Ectodermal cell (in vitro differentiated cells): Measurements from ENCODE around the gene LEMD2.

Experiments
- H3K27ac ChIP-seq: 2 replicates; pipeline ENCODE4 v1.7.0; 2013; ENCODE audit warnings: mild to moderate bottlenecking, low read depth, low read length; ENCODE audit not compliant: insufficient read depth, poor library complexity, severe bottlenecking
- H3K27me3 ChIP-seq: 2 replicates; pipeline ENCODE4 v1.7.0; 2013; ENCODE audit warnings: mild to moderate bottlenecking, low read length; ENCODE audit not compliant: insufficient read depth, control insufficient read depth, poor library complexity, severe bottlenecking
- H3K36me3 ChIP-seq: one replicate; pipeline ENCODE4 v1.7.0; 2013; ENCODE audit warnings: low read length; ENCODE audit not compliant: control insufficient read depth, insufficient read depth
- H3K4me1 ChIP-seq: one replicate; pipeline ENCODE4 v1.7.0; 2013; ENCODE audit warnings: low read length; ENCODE audit not compliant: control insufficient read depth, insufficient read depth
- H3K4me3 ChIP-seq: 2 replicates; pipeline ENCODE4 v1.7.0; 2013; ENCODE audit warnings: low read depth, low read length, control low read depth; ENCODE audit not compliant: insufficient read depth
- H3K9me3 ChIP-seq: 2 replicates; pipeline ENCODE4 v1.7.0; 2013; ENCODE audit warnings: mild to moderate bottlenecking, low read length, moderate library complexity; ENCODE audit not compliant: control insufficient read depth
- WGBS, 2 experiments: methylation state at CpG; one replicate each; pipeline ENCODE4 v1.1.7; 2013; ENCODE audit warnings: missing lambda C conversion rate in 2 of 2; 5-methylcytosine and 5-hydroxymethylcytosine counted together

Gene LEMD2

DNA sequence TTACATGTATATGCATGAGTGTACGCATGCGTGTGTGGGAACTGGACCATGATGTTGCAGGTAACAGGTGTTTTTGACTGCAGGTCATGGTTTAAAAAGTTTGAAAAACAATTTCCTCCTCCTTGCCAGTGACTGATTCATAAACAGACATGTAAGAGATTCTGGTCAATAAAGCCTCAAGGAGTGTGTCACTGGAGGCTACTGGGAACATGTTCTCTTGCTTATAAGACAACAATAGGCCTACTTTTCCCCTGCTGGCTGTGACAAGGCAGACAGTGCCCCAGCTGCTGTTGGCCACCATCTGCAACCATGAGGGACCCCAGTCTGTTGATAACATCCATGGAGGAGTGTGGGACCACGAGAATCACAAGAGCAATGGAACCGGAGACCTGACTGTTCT lies 12.7 kb downstream of the LEMD2 start:
- WGBS, 2 experiments, result 95 to 96% methylated on average over 4 of the region's 4 CpGs
- Histone ChIP-seq H3K27me3 (no peaks in the 10 kb centered on the region), H3K36me3 (peaks cover 28% of the 10 kb centered on the region), H3K4me1 (peaks cover 49% of the 10 kb centered on the region), H3K9me3 (no peaks in the 10 kb centered on the region), H3K27ac (no peak overlapping the region), H3K4me3 (no peak overlapping the region)

DNA sequence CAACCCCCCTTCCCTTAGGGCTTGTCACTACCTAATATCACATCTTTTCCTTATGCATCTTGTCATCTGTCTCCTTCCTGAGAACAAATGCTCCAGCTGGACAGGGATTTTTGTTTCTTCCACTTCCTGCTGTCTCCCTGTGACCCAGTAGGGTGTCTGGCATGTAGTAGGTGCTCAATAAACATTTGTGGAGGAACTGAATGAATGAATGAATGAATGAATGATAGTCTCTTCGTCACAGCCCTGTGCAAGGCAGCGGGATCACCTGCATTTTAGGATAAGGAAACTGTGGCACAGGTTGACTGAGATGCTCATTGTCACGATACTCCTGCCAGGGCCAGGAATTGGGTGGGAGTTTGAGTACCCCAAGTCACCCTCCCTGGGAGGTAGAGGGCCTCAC lies 14.2 kb downstream of the LEMD2 start:
- Histone ChIP-seq H3K36me3 (peaks cover 28% of the 10 kb centered on the region), H3K9me3 (no peaks in the 10 kb centered on the region), H3K27ac (no peak overlapping the region), H3K4me1 (peaks cover 48% of the 10 kb centered on the region), H3K27me3 (no peaks in the 10 kb centered on the region), H3K4me3 (no peak overlapping the region)
- WGBS, 2 experiments, result 95 to 96% methylated on average over 3 of the region's 3 CpGs

DNA sequence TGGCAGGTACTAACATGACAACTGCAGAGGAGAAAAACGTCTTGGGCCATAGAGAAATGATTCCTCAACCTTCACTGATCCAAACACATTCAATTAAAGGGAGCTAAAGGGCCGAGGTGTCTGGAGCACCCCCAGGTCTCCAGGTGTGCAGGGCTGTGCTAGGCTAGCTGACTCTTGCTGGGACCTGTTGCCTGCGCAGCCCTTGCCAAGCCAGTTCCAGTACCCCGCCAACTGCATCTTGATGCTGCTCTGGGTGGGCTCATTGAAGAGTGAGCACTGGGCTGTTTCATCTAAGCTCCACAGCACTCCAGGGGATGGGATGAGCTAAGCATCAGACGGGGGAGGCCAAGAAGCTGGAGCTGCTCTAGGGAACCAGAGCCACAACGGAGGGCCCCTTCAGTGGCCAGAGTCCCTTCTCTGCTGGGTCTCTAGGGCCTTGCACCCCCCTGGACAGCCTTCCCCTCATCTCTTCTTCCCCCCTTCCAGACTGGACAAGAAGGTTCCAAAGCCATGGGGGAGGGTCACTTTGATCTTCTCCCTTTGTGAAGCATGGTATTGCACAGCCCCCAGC lies 15.9 kb downstream of the LEMD2 start:
- 89 to 90% methylated on average over 6 of the region's 6 CpGs for WGBS, 2 experiments
- Histone ChIP-seq H3K36me3 (peaks cover 28% of the 10 kb centered on the region), H3K27ac (no peak overlapping the region), H3K9me3 (no peaks in the 10 kb centered on the region), H3K27me3 (no peaks in the 10 kb centered on the region), H3K4me3 (no peak overlapping the region), H3K4me1 (peaks cover 34% of the 10 kb centered on the region)

DNA sequence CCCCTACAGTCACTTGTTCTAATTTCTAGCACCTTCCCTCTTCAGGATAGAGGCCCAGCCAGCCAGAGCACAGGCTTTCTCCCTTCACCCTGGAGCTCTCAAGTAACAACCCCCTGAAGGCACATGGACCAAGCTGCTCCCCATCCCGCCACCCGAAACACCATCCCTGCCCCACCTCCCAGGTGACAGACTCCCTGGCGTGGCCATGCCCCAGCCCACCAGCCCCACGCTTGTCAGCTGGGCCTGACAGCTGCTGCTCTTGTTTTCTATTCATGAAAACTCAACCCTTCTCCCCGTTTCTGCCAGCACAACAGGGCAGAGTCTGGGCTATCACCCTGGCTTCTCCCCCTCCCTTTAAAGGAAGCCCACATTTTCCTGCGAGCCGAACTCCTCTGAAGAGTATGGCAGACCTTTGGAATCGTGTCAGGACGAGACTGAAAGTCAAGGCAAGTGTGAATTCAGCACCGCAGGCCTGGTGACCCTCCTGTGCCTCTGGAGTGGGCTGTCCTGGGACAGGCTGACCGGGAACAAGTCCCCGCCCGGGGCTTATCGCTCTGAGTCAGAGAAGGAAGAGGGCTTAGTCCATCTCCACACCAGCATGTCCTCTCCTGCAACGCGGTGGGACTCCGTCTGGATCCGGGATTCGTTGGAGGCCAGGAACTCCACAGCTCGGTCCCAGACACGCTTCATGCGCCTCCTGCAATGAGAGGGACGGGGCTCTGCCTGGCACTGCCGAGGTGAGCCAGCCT lies 16.7 kb downstream of the LEMD2 start:
- H3K36me3 ChIP-seq, result peaks cover 24% of the 10 kb centered on the region
- no peak overlapping the region for H3K27ac ChIP-seq
- H3K4me1 ChIP-seq, result peaks cover 28% of the 10 kb centered on the region
- H3K4me3 ChIP-seq, result no peak overlapping the region
- no peaks in the 10 kb centered on the region for H3K27me3 ChIP-seq
- 88 to 89% methylated on average over 24 of the region's 24 CpGs for WGBS, 2 experiments
- no peaks in the 10 kb centered on the region for H3K9me3 ChIP-seq

DNA sequence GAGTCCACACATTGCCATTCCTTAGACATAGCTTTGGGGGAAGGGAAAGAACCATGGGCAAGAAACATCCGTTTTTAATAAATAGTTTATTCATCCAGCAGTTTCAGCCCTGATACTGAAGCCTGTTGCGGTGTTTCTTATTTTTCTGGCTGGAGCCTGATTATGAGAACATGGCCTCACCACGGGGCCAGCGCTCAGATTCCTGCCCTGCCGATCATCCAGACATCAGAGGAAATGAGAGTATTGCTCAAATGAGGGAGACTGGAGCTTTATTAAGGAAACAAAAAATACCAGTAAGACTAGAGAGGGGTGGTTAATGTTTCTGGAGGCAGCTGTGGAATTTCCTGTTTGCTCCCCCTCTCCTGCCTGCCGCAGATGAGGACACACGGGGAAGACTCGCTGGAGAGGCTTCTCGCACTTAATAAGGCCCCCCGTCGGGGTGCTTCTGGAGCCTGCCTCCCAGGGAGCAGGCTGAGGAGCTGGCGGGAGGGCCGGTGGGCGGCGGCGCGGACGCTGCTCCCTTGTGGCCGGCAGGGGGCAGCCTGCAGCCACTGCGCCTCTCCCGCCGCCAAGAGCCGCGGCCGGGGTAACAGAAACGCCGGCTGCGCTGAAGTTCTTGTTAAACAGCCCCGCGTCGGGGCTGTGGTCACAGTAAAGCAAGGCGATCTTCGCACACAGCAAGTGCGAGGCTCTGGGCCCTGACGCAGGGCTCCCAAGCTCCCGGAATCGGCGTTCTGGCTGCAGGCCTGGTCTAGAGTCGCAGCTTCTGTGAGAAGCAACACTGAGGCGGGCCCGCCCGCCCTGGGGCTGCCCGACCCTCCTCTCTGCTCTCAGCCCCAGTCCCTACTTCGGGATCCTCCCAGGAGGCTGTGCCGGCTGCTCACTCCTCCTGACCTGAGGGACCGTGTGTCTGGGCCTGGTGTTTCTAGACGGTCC lies 17.5 kb downstream of the LEMD2 start:
- WGBS, 2 experiments, result 17 to 18% methylated on average over 47 of the region's 47 CpGs
- Histone ChIP-seq H3K9me3 (no peaks in the 10 kb centered on the region), H3K27ac (no peak overlapping the region), H3K4me1 (peaks cover 28% of the 10 kb centered on the region), H3K27me3 (no peaks in the 10 kb centered on the region), H3K4me3 (no peak overlapping the region), H3K36me3 (peaks cover 16% of the 10 kb centered on the region)

DNA sequence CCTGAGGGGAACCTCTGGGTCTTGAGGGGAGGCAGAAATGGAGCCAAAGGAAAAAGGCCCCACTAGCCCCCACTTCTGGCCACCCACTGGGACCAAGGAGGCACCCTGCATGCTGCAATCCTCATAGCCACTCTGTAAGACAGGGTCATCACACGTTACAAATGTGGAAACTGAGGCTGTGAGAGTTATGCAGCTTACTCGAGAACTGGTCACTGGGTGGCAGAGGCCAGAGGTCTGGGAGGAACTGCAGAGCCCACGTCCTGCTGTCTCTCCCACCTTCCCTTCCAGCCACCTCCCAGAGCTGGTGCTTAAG lies 18.1 kb downstream of the LEMD2 start:
- no peaks in the 10 kb centered on the region for H3K27me3 ChIP-seq
- H3K4me3 ChIP-seq, result no peak overlapping the region
- peaks cover 28% of the 10 kb centered on the region for H3K4me1 ChIP-seq
- H3K9me3 ChIP-seq, result no peaks in the 10 kb centered on the region
- peaks cover 15% of the 10 kb centered on the region for H3K36me3 ChIP-seq
- no peak overlapping the region for H3K27ac ChIP-seq
- 68 to 69% methylated on average over 3 of the region's 3 CpGs for WGBS, 2 experiments

DNA sequence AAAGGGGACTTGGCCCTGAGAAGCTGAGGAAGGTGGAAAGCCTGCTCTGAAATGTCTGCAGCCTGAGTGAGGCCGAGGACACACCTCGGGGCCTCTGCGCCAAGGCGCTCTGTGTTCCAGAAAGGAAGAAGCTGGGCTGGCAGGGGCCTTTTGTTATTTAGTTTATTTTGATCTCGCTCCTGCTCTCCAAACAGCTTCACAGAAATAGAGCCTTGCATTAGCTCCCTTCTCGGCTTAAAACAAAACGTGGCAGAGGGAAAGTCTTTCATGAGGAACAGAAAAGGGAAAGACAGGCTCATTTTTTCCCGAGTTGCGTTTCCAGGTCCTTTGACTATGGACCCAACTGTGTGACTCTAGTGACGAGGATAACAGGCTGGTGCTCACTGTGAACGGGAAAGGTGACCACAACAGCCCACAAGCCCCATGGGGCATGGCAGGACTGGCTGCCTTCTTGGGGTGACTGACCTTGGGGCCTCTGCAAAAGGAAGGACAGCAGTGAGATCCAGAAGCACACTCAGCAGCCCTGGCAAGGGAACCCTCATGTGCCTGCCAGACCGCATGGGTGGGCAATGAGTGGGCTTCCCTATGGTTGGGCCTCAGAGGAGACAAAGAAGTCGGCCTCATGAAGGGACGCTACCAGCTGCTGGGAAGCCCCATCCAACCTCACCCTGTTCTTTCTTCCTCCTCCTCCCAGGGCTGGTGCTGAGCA lies 18.7 kb downstream of the LEMD2 start:
- H3K36me3 ChIP-seq, result peaks cover 11% of the 10 kb centered on the region
- no peak overlapping the region for H3K27ac ChIP-seq
- no peaks in the 10 kb centered on the region for H3K27me3 ChIP-seq
- H3K4me3 ChIP-seq, result no peak overlapping the region
- 45 to 53% methylated on average over 14 of the region's 14 CpGs for WGBS, 2 experiments
- H3K9me3 ChIP-seq, result no peaks in the 10 kb centered on the region
- H3K4me1 ChIP-seq, result peaks cover 28% of the 10 kb centered on the region

DNA sequence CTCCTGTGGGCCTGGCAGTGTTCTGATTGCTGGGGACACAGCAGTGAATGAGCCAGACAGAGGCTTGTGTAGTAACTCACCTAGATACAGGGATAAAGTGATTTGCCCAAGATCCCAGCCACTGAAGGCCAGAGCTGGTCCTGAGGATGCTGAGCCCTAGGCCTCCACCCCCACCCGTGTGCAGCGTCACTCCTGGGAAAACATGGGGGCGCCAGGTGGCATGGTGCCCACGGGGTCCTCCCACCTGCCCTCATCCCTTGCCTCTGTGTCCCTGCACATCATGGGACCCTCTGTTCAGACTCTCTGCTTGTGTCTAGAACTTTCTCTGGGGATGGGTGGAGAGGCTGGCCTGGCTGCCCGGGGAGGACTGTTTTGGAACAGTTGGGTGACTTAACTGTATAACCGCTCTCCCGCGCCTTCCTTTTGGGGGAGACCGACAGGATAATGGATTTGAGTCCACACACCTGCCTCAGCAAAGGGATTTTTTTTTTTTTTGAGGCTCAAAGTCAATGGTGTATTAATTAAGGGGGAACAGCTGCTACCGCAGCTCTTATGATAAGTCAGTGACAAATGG lies 19.6 kb downstream of the LEMD2 start:
- 91 to 93% methylated on average over 10 of the region's 10 CpGs for WGBS, 2 experiments
- Histone ChIP-seq H3K4me1 (peaks cover 28% of the 10 kb centered on the region), H3K4me3 (no peak overlapping the region), H3K9me3 (no peaks in the 10 kb centered on the region), H3K27me3 (no peaks in the 10 kb centered on the region), H3K27ac (no peak overlapping the region), H3K36me3 (peaks cover 3% of the 10 kb centered on the region)

DNA sequence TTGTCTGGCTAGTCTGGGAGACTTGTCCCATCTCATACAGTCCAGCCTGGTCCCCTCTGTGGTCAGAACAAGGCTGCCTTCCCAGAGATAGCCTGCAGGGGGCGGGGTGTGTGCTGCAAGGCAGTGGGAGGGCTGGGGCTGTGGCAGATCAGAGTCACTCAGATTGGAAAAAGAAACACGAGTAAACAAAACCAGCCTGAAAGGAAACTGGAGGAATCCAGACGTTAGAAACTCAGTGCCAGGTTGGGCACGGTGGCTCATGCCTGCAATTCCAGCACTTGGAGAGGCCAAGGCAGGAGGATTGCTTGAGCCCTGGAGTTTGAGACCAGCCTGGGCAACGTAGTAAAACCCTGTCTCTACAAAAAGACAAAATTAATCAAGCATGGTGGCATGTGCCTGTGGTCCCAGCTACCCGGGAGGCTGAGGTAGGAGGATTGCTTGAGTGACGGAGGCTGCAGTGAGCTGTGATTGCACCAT lies 20.2 kb downstream of the LEMD2 start:
- 49 to 51% methylated on average over 7 of the region's 7 CpGs for WGBS, 2 experiments

More for the DNA sequence above, 20.2 kb downstream of the LEMD2 start:
- H3K27ac ChIP-seq, result no peak overlapping the region
- H3K36me3 ChIP-seq, result peaks cover 3% of the 10 kb centered on the region
- H3K27me3 ChIP-seq, result no peaks in the 10 kb centered on the region
- H3K4me3 ChIP-seq, result no peak overlapping the region
- H3K4me1 ChIP-seq, result peaks cover 26% of the 10 kb centered on the region
- H3K9me3 ChIP-seq, result no peaks in the 10 kb centered on the region
